HEK293 (cell line): Measurements from ENCODE around the gene OR51V1.

Experiments
- CTCF ChIA-PET: fragments of 350-600 bp; formaldehyde crosslinking; extraction: SDS; loops from one replicate; lab custom pipeline; 2021; ENCODE audit warnings: antibody characterized with exemption; lab: Yijun Ruan, JAX
- POLR2A ChIA-PET: fragments of 300-600 bp; formaldehyde crosslinking; extraction: SDS; loops from one replicate; lab custom pipeline; 2020; ENCODE audit warnings: antibody characterized with exemption, inconsistent platforms; lab: Yijun Ruan, JAX
- H3K27ac ChIP-seq: fragments of 200-500 bp; sonication (Bioruptor generic); 2 replicates; pipeline ENCODE4 v1.5.1; 2014; ENCODE audit warnings: low read depth, low read length, control low read depth, inconsistent platforms; ENCODE audit errors: extremely low read depth
- H3K36me3 ChIP-seq, 2 experiments: fragments of 200-500 bp in 1 of 2; sonication (Bioruptor generic) in 1 of 2; 1 replicate in 1 of 2; 2 replicates in 1 of 2; pipeline ENCODE4 v1.5.1; 2014 to 2017; ENCODE audit warnings: inconsistent platforms in 2 of 2, low read length in 2 of 2; ENCODE audit not compliant: control insufficient read depth in 2 of 2, insufficient read depth in 1 of 2
- H3K4me1 ChIP-seq: fragments of 200-500 bp; sonication (Bioruptor generic); 2 replicates; pipeline ENCODE4 v1.5.1; 2014; ENCODE audit warnings: mild to moderate bottlenecking, low read length, inconsistent platforms; ENCODE audit not compliant: control insufficient read depth, insufficient read depth
- H3K4me3 ChIP-seq: 2 replicates; pipeline ENCODE4 v1.5.1; 2011; ENCODE audit warnings: low read depth, mild to moderate bottlenecking, control low read depth, low read length, moderate library complexity
- H3K9me3 ChIP-seq: fragments of 200-500 bp; sonication (Bioruptor generic); 2 replicates; pipeline ENCODE4 v1.5.1; 2014; ENCODE audit warnings: low read depth, low read length, inconsistent platforms; ENCODE audit not compliant: control insufficient read depth, insufficient read depth
- GLIS1 ChIP-seq: fragments of 450-650 bp; formaldehyde crosslinking; IDR thresholded peaks from 2 replicates; pipeline ENCODE4 v1.5.1; 2016; ENCODE audit warnings: missing biosample characterization, missing genetic modification characterization
- HOXA7 ChIP-seq: sonication (generic); formaldehyde crosslinking; IDR thresholded peaks from 2 replicates; pipeline ENCODE4 v1.8.1; 2022; ENCODE audit warnings: missing genetic modification reagents, borderline replicate concordance
- HOXD13 ChIP-seq: sonication (generic); formaldehyde crosslinking; IDR thresholded peaks from 2 replicates; pipeline ENCODE4 v1.8.0; 2022; ENCODE audit warnings: missing genetic modification reagents, borderline replicate concordance
- KLF1 ChIP-seq: fragments of 450-650 bp; formaldehyde crosslinking; IDR thresholded peaks from 2 replicates; pipeline ENCODE4 v1.5.1; 2016; ENCODE audit warnings: missing biosample characterization, missing genetic modification characterization
- KLF7 ChIP-seq: fragments of 450-650 bp; formaldehyde crosslinking; IDR thresholded peaks from 2 replicates; pipeline ENCODE4 v1.5.1; 2016; ENCODE audit warnings: missing biosample characterization, missing genetic modification characterization, borderline replicate concordance
- ZFHX2 ChIP-seq: fragments of 450-650 bp; formaldehyde crosslinking; conservative IDR thresholded peaks from 2 replicates; pipeline ENCODE4 v1.5.1; 2016; ENCODE audit warnings: missing biosample characterization, missing genetic modification characterization
- ZNF311 ChIP-seq: fragments of 450-650 bp; formaldehyde crosslinking; IDR thresholded peaks from 2 replicates; pipeline ENCODE4 v1.5.1; 2017; ENCODE audit warnings: missing biosample characterization, missing genetic modification characterization, borderline replicate concordance
- ZNF366 ChIP-seq: fragments of 450-650 bp; formaldehyde crosslinking; conservative IDR thresholded peaks from 2 replicates; pipeline ENCODE4 v1.5.1; 2016; ENCODE audit warnings: missing biosample characterization, missing genetic modification characterization
- ZNF394 ChIP-seq: fragments of 450-650 bp; formaldehyde crosslinking; IDR thresholded peaks from 2 replicates; pipeline ENCODE4 v1.5.1; 2016; ENCODE audit warnings: missing biosample characterization, missing genetic modification characterization, mild to moderate bottlenecking, moderate library complexity, borderline replicate concordance
- ZNF501 ChIP-seq: fragments of 450-650 bp; formaldehyde crosslinking; IDR thresholded peaks from 2 replicates; pipeline ENCODE4 v1.5.1; 2016; ENCODE audit warnings: missing biosample characterization, missing genetic modification characterization
- ZNF621 ChIP-seq: fragments of 450-650 bp; formaldehyde crosslinking; IDR thresholded peaks from 2 replicates; pipeline ENCODE4 v1.5.1; 2017; ENCODE audit warnings: missing biosample characterization, missing genetic modification characterization
- ZNF76 ChIP-seq: fragments of 450-650 bp; formaldehyde crosslinking; IDR thresholded peaks from 2 replicates; pipeline ENCODE4; 2016; ENCODE audit warnings: low read depth, missing biosample characterization, missing genetic modification characterization, borderline replicate concordance
- ZNF837 ChIP-seq: fragments of 450-650 bp; formaldehyde crosslinking; IDR thresholded peaks from 2 replicates; pipeline ENCODE4 v1.5.1; 2016; ENCODE audit warnings: missing biosample characterization, missing genetic modification characterization
- TF ChIP-seq, protein P1 (sequence below): fragments of 450-650 bp; formaldehyde crosslinking; conservative IDR thresholded peaks from 2 replicates; pipeline ENCODE4 v1.5.1; 2016; ENCODE audit warnings: low read depth, missing biosample characterization, missing genetic modification characterization
- TF ChIP-seq, protein P2 (sequence below): fragments of 450-650 bp; formaldehyde crosslinking; IDR thresholded peaks from 2 replicates; pipeline ENCODE4 v1.5.1; 2016; ENCODE audit warnings: missing biosample characterization, missing genetic modification characterization, low read depth
- TF ChIP-seq, protein P3 (sequence below): fragments of 450-650 bp; formaldehyde crosslinking; IDR thresholded peaks from 2 replicates; pipeline ENCODE4 v1.5.1; 2016; ENCODE audit warnings: missing biosample characterization, missing genetic modification characterization
- TF ChIP-seq, protein P4 (sequence below): fragments of 450-650 bp; formaldehyde crosslinking; IDR thresholded peaks from 2 replicates; pipeline ENCODE4 v1.5.1; 2016; ENCODE audit warnings: missing biosample characterization, missing genetic modification characterization
- TF ChIP-seq, protein P5 (sequence below): fragments of 450-650 bp; formaldehyde crosslinking; IDR thresholded peaks from 2 replicates; pipeline ENCODE4 v1.5.1; 2016; ENCODE audit warnings: missing biosample characterization, missing genetic modification characterization

The OR51V1 gene

DNA sequence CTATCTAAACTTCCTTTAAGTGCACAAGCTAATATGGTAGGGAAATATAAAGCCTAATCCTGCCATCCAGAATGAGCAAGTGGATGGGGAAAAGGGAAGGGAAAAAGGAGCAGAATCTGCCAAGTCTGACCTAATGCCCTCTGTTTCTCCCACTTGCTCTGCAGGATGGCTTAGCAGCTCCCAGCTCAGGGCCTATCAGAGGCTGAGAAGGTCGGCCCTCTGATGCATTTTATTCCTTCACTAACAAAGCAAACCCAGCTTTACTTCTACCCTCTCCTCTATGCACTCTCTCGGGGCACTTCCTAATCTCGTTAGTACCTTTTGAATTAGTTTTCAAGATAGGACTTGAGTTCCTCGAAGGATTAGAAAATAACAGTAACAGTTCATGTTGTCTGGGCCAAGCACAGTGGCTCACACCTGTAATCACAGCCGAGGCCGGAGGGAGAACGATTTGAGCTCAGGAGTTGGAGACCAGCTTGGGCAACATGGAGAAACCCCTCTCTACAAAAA is 9.9 kb upstream of the OR51V1 start (continued):
- TF ChIP-seq ZNF394 (tag by site-specific recombination) = no peak

DNA sequence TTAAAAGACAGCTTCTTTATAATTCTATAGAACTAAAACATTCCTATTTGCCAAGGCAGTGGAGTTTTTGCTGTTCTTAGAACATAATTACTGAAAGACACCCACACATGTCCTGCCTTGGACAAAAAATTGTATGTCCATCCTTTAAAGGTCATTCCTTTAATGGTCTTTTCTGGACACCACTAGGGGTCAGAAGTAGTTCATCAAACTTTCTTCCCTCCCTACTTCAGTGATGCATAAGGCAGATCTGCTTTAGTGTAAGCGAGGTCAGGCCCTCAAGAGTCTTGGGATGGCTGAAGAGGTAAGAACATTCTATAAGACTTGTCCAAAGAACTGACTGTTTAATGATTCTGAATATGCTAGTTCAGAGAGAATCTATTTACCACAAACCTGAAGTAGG is 4.3 kb upstream of the OR51V1 start:
- ChIA-PET POLR2A (interaction anchor here (0.7 kb wide), 1 partner anchor 86 kb away, joined by 3 read pairs; no protein-coding TSS in a partner anchor), CTCF (interaction anchor here (0.6 to 3.9 kb wide), 3 partner anchors 86 to 179 kb away, joined by 3 to 12 read pairs (median 5); partner anchors contain the start of gene OR51M1)
- TF ChIP-seq, protein P1, sequence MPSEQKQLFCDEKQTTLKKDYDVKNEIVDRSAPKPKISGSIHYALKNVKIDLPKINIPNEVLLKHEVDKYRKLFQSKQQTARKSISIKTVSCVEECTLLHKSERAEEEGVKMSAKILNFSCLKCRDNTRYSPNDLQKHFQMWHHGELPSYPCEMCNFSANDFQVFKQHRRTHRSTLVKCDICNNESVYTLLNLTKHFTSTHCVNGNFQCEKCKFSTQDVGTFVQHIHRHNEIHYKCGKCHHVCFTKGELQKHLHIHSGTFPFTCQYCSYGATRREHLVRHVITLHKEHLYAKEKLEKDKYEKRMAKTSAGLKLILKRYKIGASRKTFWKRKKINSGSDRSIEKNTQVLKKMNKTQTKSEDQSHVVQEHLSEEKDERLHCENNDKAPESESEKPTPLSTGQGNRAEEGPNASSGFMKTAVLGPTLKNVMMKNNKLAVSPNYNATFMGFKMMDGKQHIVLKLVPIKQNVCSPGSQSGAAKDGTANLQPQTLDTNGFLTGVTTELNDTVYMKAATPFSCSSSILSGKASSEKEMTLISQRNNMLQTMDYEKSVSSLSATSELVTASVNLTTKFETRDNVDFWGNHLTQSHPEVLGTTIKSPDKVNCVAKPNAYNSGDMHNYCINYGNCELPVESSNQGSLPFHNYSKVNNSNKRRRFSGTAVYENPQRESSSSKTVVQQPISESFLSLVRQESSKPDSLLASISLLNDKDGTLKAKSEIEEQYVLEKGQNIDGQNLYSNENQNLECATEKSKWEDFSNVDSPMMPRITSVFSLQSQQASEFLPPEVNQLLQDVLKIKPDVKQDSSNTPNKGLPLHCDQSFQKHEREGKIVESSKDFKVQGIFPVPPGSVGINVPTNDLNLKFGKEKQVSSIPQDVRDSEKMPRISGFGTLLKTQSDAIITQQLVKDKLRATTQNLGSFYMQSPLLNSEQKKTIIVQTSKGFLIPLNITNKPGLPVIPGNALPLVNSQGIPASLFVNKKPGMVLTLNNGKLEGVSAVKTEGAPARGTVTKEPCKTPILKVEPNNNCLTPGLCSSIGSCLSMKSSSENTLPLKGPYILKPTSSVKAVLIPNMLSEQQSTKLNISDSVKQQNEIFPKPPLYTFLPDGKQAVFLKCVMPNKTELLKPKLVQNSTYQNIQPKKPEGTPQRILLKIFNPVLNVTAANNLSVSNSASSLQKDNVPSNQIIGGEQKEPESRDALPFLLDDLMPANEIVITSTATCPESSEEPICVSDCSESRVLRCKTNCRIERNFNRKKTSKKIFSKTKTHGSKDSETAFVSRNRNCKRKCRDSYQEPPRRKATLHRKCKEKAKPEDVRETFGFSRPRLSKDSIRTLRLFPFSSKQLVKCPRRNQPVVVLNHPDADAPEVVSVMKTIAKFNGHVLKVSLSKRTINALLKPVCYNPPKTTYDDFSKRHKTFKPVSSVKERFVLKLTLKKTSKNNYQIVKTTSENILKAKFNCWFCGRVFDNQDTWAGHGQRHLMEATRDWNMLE (tag by site-specific recombination) = no peak
- TF ChIP-seq HOXD13 (CRISPR knock-in tag) (no peak), KLF7 (tag by site-specific recombination) (no peak), ZNF76 (tag by site-specific recombination) (no peak)
- TF ChIP-seq, protein P2, sequence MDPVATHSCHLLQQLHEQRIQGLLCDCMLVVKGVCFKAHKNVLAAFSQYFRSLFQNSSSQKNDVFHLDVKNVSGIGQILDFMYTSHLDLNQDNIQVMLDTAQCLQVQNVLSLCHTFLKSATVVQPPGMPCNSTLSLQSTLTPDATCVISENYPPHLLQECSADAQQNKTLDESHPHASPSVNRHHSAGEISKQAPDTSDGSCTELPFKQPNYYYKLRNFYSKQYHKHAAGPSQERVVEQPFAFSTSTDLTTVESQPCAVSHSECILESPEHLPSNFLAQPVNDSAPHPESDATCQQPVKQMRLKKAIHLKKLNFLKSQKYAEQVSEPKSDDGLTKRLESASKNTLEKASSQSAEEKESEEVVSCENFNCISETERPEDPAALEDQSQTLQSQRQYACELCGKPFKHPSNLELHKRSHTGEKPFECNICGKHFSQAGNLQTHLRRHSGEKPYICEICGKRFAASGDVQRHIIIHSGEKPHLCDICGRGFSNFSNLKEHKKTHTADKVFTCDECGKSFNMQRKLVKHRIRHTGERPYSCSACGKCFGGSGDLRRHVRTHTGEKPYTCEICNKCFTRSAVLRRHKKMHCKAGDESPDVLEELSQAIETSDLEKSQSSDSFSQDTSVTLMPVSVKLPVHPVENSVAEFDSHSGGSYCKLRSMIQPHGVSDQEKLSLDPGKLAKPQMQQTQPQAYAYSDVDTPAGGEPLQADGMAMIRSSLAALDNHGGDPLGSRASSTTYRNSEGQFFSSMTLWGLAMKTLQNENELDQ = no peak
- TF ChIP-seq, protein P3, sequence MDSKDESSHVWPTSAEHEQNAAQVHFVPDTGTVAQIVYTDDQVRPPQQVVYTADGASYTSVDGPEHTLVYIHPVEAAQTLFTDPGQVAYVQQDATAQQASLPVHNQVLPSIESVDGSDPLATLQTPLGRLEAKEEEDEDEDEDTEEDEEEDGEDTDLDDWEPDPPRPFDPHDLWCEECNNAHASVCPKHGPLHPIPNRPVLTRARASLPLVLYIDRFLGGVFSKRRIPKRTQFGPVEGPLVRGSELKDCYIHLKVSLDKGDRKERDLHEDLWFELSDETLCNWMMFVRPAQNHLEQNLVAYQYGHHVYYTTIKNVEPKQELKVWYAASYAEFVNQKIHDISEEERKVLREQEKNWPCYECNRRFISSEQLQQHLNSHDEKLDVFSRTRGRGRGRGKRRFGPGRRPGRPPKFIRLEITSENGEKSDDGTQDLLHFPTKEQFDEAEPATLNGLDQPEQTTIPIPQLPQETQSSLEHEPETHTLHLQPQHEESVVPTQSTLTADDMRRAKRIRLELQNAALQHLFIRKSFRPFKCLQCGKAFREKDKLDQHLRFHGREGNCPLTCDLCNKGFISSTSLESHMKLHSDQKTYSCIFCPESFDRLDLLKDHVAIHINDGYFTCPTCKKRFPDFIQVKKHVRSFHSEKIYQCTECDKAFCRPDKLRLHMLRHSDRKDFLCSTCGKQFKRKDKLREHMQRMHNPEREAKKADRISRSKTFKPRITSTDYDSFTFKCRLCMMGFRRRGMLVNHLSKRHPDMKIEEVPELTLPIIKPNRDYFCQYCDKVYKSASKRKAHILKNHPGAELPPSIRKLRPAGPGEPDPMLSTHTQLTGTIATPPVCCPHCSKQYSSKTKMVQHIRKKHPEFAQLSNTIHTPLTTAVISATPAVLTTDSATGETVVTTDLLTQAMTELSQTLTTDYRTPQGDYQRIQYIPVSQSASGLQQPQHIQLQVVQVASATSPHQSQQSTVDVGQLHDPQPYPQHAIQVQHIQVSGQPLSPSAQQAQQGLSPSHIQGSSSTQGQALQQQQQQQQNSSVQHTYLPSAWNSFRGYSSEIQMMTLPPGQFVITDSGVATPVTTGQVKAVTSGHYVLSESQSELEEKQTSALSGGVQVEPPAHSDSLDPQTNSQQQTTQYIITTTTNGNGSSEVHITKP = no peak
- Histone ChIP-seq H3K27ac (no peak overlapping the region), H3K9me3 (no peaks in the 10 kb centered on the region), H3K4me1 (no peaks in the 10 kb centered on the region), H3K4me3 (no peak overlapping the region), H3K36me3 (no peaks in the 10 kb centered on the region)

DNA sequence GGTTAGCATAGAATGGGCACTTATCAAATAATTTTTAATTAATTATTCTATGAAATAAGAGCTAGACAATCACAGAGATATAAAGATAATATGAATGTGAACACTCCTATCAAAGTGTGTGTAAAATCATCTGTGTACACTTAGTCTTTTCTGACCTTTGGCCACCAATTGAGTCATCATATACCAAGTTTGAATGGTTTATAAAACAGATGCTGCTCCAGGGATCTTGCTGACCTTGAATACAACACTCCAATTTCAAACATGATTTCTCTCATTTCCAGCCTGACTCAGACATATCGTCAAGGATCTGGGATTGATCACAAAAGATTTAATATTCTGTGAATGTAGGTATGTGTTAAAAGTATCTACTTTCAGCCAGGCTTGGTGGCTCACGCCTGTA is 2.9 kb upstream of the OR51V1 start:
- ChIA-PET CTCF (interaction anchor here (0.7 to 3.9 kb wide), 4 partner anchors 87 to 495 kb away, joined by 3 to 12 read pairs (median 4); no protein-coding TSS in a partner anchor), POLR2A (no interaction called here)
- no peaks in the 10 kb centered on the region for H3K36me3 ChIP-seq
- H3K9me3 ChIP-seq = no peaks in the 10 kb centered on the region
- no peaks in the 10 kb centered on the region for H3K4me1 ChIP-seq
- H3K27ac ChIP-seq = no peak overlapping the region
- H3K4me3 ChIP-seq = no peak overlapping the region
- TF ChIP-seq HOXA7 (CRISPR knock-in tag) (no peak), ZNF501 (tag by site-specific recombination) (no peak), ZFHX2 (no peak), ZNF837 (tag by site-specific recombination) (no peak), KLF1 (tag by site-specific recombination) (no peak), ZNF311 (tag by site-specific recombination) (no peak), ZNF621 (tag by site-specific recombination) (no peak), GLIS1 (tag by site-specific recombination) (no peak), ZNF366 (tag by site-specific recombination) (no peak)
- TF ChIP-seq, protein P4, sequence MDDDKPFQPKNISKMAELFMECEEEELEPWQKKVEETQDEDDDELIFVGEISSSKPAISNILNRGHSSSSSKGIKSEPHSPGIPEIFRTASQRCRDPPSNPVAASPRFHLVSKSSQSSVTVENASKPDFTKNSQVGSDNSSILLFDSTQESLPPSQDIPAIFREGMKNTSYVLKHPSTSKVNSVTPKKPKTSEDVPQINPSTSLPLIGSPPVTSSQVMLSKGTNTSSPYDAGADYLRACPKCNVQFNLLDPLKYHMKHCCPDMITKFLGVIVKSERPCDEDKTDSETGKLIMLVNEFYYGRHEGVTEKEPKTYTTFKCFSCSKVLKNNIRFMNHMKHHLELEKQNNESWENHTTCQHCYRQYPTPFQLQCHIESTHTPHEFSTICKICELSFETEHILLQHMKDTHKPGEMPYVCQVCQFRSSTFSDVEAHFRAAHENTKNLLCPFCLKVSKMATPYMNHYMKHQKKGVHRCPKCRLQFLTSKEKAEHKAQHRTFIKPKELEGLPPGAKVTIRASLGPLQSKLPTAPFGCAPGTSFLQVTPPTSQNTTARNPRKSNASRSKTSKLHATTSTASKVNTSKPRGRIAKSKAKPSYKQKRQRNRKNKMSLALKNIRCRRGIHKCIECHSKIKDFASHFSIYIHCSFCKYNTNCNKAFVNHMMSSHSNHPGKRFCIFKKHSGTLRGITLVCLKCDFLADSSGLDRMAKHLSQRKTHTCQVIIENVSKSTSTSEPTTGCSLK (tag by site-specific recombination) = no peak
- TF ChIP-seq, protein P5, sequence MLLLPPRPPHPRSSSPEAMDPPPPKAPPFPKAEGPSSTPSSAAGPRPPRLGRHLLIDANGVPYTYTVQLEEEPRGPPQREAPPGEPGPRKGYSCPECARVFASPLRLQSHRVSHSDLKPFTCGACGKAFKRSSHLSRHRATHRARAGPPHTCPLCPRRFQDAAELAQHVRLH (tag by site-specific recombination) = no peak
